Gastroesophageal sphincter (tissue), 3 donors: Measurements from ENCODE around the gene WNT7A.

Source experiments
- EP300 ChIP-seq: sonication (generic); formaldehyde crosslinking; IDR thresholded peaks from one replicate; pipeline ENCODE4 v1.6.1; 2017; ENCODE audit warnings: antibody characterized with exemption, mild to moderate bottlenecking
- POLR2A ChIP-seq, 2 donors: fragments of 450-650 bp; IDR thresholded peaks; one replicate each; pipeline ENCODE4 v1.6.1; 2017; ENCODE audit warnings: antibody characterized with exemption in 2 of 2, mild to moderate bottlenecking in 2 of 2, moderate library complexity in 1 of 2
- POLR2AphosphoS5 ChIP-seq: sonication (generic); formaldehyde crosslinking; IDR thresholded peaks from one replicate; pipeline ENCODE4 v1.6.1; 2017; ENCODE audit warnings: antibody characterized with exemption
- TF ChIP-seq, protein P1 (sequence below), 4 experiments: fragments of 200-600 bp in 2 of 4; fragments of 450-650 bp in 2 of 4; sonication (generic) in 1 of 4; IDR thresholded peaks; one replicate each; pipeline ENCODE4 v1.5.1; 2017 to 2019; ENCODE audit warnings: antibody characterized with exemption in 4 of 4, mild to moderate bottlenecking in 2 of 4, moderate library complexity in 2 of 4

DNA sequence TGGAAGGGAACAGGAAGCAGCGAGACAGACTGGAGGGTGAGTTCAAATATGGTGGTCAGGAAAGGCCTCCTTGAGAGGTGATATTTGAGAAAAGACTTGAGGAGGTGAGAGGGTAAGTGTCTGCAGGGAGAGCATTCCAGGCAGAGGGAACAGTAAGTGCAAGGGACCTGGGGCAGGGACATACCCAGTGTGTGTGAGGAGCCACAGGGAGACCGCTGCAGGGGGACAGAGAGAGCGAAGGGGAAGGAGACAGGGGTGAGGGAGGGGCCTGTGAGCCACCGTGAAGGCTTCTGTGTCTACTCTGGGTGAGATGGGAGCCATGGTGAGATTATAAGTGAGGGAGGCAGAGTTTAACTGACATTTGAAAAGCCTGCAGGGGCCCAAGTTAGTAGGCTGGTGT lies 38.0 kb downstream of the WNT7A start:
- TF ChIP-seq, protein P1, sequence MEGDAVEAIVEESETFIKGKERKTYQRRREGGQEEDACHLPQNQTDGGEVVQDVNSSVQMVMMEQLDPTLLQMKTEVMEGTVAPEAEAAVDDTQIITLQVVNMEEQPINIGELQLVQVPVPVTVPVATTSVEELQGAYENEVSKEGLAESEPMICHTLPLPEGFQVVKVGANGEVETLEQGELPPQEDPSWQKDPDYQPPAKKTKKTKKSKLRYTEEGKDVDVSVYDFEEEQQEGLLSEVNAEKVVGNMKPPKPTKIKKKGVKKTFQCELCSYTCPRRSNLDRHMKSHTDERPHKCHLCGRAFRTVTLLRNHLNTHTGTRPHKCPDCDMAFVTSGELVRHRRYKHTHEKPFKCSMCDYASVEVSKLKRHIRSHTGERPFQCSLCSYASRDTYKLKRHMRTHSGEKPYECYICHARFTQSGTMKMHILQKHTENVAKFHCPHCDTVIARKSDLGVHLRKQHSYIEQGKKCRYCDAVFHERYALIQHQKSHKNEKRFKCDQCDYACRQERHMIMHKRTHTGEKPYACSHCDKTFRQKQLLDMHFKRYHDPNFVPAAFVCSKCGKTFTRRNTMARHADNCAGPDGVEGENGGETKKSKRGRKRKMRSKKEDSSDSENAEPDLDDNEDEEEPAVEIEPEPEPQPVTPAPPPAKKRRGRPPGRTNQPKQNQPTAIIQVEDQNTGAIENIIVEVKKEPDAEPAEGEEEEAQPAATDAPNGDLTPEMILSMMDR (IDR thresholded peaks at IDR 0.05) = no peak
- TF ChIP-seq POLR2AphosphoS5 (no peak), EP300 (no peak), POLR2A (IDR thresholded peaks at IDR 0.05) (no peak)
